ENCODE measurements around the gene ANAPC2. TPM values are rescaled to one million over a fixed set of nuclear protein-coding genes. Genes with fewer than 3 reads are reported as not detected.

The ANAPC2 gene
- total and polyA plus RNA-seq, 9 donors, result 8.0 to 61.5 (median 50.6) TPM

GRCh38 chr9:137186385-137186784, 2.0 kb downstream of the ANAPC2 start:
- Histone ChIP-seq H3K27ac (no peak overlapping the region), H3K4me1 (ENCODE audit: insufficient read depth) (peaks cover 19% of the 10 kb centered on the region), H3K9me3 (no peaks in the 10 kb centered on the region), H3K36me3 (no peaks in the 10 kb centered on the region), H3K27me3 (no peaks in the 10 kb centered on the region), H3K4me3 (no peak overlapping the region)
- no peak for DNase-seq
- intact Hi-C loops (cut with DNase I), result no loop called here
- 56 to 76% (median 73%) methylated on average over 5 to 6 of the region's 6 CpGs for WGBS, 3 donors
- TF ChIP-seq EP300 (IDR thresholded peaks at IDR 0.05) (no peak), CTCF (IDR thresholded peaks at IDR 0.05) (no peak), POLR2A (IDR thresholded peaks at IDR 0.05) (no peak)

- DNase-seq, result no peak
- Histone ChIP-seq H3K36me3 (no peaks in the 10 kb centered on the region), H3K4me3 (no peak overlapping the region), H3K27ac (no peak overlapping the region), H3K27me3 (no peaks in the 10 kb centered on the region), H3K9me3 (no peaks in the 10 kb centered on the region), H3K4me1 (ENCODE audit: insufficient read depth) (peaks cover 19% of the 10 kb centered on the region)
- intact Hi-C loops (cut with DNase I), result no loop called here
- WGBS, 3 donors, result 88 to 95% (median 92%) methylated on average over 19 of the region's 19 CpGs
- no peak for TF ChIP-seq CTCF (IDR thresholded peaks at IDR 0.05)
- no peak for TF ChIP-seq EP300 (IDR thresholded peaks at IDR 0.05)
- no peak for TF ChIP-seq POLR2A (IDR thresholded peaks at IDR 0.05)
These were observed 2.4 kb downstream of the ANAPC2 start for GRCh38 chr9:137185921-137186320.

GRCh38 chr9:137184881-137185660, 3.3 kb downstream of the ANAPC2 start:
- Histone ChIP-seq H3K27ac (no peak overlapping the region), H3K4me1 (ENCODE audit: insufficient read depth) (peaks cover 19% of the 10 kb centered on the region), H3K9me3 (no peaks in the 10 kb centered on the region), H3K4me3 (no peak overlapping the region), H3K27me3 (no peaks in the 10 kb centered on the region), H3K36me3 (no peaks in the 10 kb centered on the region)
- TF ChIP-seq CTCF (IDR thresholded peaks at IDR 0.05) (no peak), POLR2A (IDR thresholded peaks at IDR 0.05) (no peak), EP300 (IDR thresholded peaks at IDR 0.05) (no peak)
- intact Hi-C loops (cut with DNase I), result no loop called here
- no peak for DNase-seq
- 86 to 92% (median 87%) methylated on average over 48 of the region's 48 CpGs for WGBS, 3 donors

- Histone ChIP-seq H3K4me1 (ENCODE audit: insufficient read depth) (peaks cover 11% of the 10 kb centered on the region), H3K36me3 (no peaks in the 10 kb centered on the region), H3K9me3 (no peaks in the 10 kb centered on the region), H3K4me3 (no peak overlapping the region), H3K27me3 (no peaks in the 10 kb centered on the region), H3K27ac (no peak overlapping the region)
- no peak for TF ChIP-seq POLR2A (IDR thresholded peaks at IDR 0.05)
- no peak for TF ChIP-seq CTCF (IDR thresholded peaks at IDR 0.05)
- WGBS, 3 donors, result 90 to 93% (median 92%) methylated on average over 27 of the region's 27 CpGs
- intact Hi-C loops (cut with DNase I), result no loop called here
- DNase-seq, result no peak
These were observed 4.3 kb downstream of the ANAPC2 start for GRCh38 chr9:137183980-137184595.

All from ovary (tissue), 9 donors.